Activated CD8-positive, alpha-beta memory T cell treated with anti-CD3 and anti-CD28 coated beads, Interleukin-2, amount 50 U/mL, for 24 hours (primary cell): ENCODE data around the gene SPAG7.

Experiments
- DNase-seq: peaks from one replicate; pipeline ENCODE4 v3.0.0-alpha.2; 2020; ENCODE audit errors: extremely low read depth

The SPAG7 gene

GRCh38 chr17:4950075-4950745 lies 17.4 kb downstream of the SPAG7 start:
- no peak for DNase-seq

- peak; percentile 49 for DNase-seq
Measured at GRCh38 chr17:4949321-4950074, 18.1 kb downstream of the SPAG7 start.

GRCh38 chr17:4948931-4949320 lies 18.7 kb downstream of the SPAG7 start:
- DNase-seq = no peak

GRCh38 chr17:4948166-4948930 lies 19.3 kb downstream of the SPAG7 start, which contains the start of gene PFN1:
PFN1 (minus strand) TSS chr17:4948530; CDS start chr17:4948394, 136 bp downstream.
- peak; percentile 86 for DNase-seq

DNA sequence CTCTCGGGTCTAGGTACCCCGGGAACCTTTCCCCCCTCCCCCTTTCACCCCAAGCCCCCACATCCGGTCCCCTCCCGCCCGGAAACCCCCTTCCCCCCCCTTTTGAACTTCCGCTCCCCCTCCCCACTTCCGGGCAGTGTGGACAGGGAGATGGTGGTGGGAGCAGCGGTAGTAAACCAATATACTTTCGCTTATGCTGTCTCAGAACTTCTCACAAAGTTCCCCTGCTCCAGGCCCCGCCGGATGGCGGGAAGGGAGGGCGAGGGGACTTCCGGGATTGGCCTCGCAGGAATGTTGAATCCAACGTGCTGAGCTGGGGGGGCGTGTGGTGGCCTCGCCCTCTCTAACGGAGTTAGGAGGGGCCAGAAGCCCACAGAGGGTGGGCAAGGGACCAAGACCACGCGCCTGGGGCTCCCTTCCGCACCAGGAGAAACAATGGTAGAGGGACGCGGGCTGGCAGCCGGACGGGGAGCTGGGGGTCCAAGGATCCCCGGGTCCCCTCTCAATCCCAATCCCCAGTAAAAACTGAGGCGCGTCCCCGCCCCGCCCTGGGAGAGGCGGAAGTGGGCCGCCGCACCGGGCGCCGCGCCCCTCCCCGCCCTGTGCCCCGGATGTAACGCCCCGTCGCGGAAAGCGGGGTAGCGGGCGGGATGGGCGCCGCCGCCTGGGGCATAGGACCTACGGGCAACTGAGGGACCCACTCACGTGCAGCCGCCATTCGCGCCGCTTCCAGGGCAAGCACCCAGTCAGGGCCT lies 20.0 kb downstream of the SPAG7 start:
- no peak for DNase-seq

DNA sequence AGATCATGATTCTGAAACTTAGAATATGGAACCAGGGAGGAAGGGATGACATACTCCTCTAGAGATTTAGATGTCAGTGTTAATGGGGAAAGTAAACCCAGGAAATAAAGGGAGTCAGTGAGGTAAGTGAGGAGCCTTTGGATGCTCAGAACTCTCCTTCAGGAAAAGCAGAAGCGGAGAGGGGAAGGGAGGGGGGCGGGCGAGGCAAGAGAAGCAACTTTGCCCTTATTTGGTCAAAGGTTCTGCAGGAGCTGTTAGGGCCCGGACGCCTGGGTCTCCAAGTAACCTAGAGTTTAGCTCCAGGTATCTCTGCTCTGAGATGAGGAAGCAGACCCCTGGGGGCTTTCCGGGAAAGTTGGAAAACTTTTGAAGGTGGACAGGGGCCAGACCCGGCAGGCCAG lies 20.6 kb downstream of the SPAG7 start:
- DNase-seq = no peak

GRCh38 chr17:4946312-4946976 lies 21.2 kb downstream of the SPAG7 start:
- DNase-seq = no peak

GRCh38 chr17:4945944-4946280 lies 21.7 kb downstream of the SPAG7 start:
- DNase-seq = no peak

DNA sequence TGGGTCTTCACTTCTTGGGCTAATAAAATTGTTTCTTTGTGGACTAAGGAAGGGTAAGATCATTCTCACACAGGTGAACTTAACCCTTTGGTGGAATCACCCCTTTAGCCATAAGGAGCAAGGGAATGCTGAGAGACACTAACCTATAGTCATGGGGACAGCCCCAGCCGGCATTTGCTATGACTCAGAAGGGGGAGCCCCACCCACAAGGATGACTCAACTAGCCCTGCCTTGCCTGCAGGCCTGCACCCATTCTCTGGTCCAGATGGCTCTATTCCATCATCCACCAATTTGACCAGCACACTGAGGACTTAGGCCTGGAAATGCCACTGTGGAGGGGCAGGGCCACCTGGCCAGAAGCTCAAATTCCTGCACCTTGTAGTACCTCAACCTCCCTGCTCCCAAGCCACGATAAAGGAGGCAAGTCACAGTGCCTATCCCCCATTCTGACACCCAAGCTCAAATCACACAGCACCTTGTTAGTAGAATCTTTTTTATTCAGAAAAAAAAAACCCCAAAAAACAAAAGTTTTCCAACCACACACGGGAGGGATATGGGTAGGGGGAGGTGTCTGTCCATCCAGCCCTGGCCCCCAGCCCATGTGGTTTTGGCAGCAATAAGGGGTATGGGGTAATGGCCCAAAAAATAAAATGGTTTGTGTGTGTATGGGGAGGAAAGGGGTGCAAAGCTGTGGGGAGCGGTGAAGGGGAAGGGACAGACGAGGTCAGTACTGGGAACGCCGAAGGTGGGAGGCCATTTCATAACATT lies 22.3 kb downstream of the SPAG7 start:
- peak; percentile 77 for DNase-seq

- no peak for DNase-seq
Measured at GRCh38 chr17:4944554-4945175, 23.0 kb downstream of the SPAG7 start.

- no peak for DNase-seq
Measured at GRCh38 chr17:4944163-4944553, 23.5 kb downstream of the SPAG7 start.

DNA sequence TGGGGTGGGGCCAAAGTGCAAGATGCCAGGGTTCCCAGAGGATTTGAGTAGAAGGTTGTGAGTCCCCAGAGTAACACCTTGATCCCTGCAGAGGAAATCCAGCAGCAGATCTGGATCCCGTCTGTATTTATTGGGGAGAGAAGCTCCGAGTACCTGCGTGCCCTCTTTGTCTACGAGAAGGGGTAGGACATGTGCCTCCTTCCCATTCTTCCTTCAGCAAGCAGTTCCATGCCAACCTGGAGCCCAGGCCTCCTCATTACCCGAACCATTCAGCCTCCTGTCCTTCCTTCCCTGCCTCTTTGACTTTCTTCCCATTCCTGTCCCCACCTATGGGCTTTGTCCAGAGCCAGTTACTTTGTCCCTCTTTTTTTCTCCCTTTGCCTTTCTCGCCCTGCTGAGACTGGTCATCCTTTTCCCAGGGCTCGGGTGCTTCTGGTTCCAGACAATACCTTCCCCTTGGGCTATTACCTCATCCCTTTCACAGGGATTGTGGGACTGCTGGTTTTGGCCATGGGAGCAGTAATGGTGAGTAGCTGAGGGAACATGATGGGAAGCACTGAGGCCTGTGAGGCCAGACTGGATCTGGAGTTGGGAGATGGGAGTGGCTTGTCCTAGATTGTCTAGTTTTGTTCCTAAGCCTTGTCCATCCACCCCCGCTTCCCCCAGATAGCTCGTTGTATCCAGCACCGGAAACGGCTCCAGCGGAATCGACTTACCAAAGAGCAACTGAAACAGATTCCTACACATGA lies 24.7 kb downstream of the SPAG7 start:
- no peak for DNase-seq

GRCh38 chr17:4941319-4941610 lies 26.4 kb downstream of the SPAG7 start:
- no peak for DNase-seq

DNA sequence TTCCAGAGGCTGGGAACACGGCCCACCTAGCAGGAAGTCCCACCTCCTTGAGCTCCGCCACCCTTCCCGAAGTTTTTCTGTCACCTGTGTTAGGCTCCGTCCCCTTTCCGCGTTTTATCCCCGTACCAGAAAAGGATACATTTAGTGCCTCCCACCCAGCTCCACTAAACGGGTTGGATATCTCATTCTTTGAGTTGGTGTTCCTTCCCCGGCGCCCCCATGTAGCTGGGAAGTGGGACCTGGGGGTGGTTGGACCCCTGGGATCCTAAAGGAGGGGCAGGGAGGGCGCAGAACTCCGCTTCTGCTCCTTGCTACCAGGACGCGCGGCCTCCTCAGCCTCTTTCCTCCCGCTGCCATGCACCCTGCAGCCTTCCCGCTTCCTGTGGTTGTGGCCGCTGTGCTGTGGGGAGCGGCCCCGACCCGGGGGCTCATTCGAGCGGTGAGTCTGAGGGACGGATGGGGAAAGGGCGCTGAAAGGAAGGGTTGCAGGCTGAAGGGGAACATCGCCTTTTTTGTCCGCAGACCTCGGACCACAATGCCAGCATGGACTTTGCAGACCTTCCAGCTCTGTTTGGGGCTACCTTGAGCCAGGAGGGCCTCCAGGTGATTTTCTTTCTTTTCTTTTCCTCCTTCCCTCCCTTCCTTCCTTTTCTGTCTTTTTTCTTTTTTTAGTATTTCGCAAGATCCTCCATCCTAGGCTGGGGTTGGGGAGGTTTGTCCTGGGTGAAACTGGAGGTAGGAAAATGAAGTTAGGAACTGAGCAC lies 26.9 kb downstream of the SPAG7 start:
- no peak for DNase-seq

- peak; percentile 90 for DNase-seq
Measured at GRCh38 chr17:4939796-4940554, 27.6 kb downstream of the SPAG7 start, which contains the start of the genes RNF167 and SLC25A11. RNF167 (plus strand) TSS chr17:4940268; CDS start chr17:4940910, 642 bp downstream. SLC25A11 (minus strand) TSS chr17:4940046; CDS start chr17:4939910, 136 bp downstream.

DNA sequence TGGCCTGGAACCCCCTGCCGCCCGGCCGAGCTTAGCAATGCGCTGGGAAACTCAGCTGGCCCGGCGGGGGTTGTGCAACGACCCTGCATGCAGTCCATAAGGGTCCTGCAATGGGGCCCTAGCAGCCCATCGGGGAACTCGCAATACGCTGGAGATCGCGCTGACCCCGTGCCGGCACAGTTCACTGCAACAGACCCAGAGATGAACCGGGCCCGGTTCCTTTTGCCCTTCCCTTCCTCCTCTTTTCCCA lies 28.1 kb downstream of the SPAG7 start:
- DNase-seq = no peak

GRCh38 chr17:4938688-4939545 lies 28.7 kb downstream of the SPAG7 start:
- DNase-seq = no peak
